ENCODE results near the gene PLXNA4.

The PLXNA4 gene

GRCh38 chr7:132417103-132417906 lies 159.0 kb downstream of the PLXNA4 start:
- no peak for DNase-seq (ENCODE audit: low spot score)

DNA sequence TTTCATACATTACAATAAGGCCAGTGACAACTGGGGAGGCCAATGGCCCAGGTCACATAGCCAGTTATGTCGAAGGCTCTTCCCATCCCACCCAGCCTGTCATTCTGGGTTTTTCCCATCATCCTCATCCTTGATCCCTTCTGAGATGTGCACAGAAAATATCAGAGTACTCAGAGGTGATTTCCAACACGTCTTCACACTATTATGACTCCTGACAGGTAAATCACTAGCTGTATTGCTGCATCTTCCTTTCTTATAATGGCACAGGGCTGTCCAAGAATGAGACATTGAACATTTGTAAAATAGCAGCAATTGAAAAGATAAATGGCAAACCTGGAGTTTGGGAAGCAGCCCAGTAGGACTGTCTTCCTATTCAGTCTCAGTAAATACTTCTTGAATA lies 159.9 kb downstream of the PLXNA4 start:
- DNase-seq (ENCODE audit: low spot score): no peak

GRCh38 chr7:132415259-132415658 lies 161.0 kb downstream of the PLXNA4 start:
- no peak for DNase-seq (ENCODE audit: low spot score)

DNA sequence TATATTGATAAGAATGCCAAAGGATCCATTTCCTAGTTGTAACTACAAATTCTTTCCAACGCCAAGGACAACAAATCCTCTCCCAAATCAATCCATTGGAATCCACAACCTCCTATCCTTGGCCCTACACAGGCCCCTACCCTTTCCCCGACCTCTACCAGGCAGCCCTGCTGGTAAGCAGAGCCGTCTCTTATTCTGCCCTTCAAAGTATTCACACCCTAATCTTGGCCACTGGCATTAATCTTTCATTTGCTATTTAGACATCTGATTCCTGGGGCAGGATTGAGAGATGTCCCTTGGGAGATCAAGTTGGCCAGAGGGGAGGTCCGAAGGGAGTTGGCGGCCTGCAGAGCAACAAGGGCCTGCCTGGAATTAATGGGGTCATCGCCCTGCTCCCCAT lies 161.4 kb downstream of the PLXNA4 start:
- DNase-seq (ENCODE audit: low spot score): no peak

GRCh38 chr7:132412435-132412834 lies 163.8 kb downstream of the PLXNA4 start:
- no peak for DNase-seq (ENCODE audit: low spot score)

- DNase-seq (ENCODE audit: low spot score): no peak
These were observed 165.3 kb downstream of the PLXNA4 start for GRCh38 chr7:132410861-132411541.

- no peak for DNase-seq (ENCODE audit: low spot score)
These were observed 165.9 kb downstream of the PLXNA4 start for GRCh38 chr7:132410385-132410784.

DNA sequence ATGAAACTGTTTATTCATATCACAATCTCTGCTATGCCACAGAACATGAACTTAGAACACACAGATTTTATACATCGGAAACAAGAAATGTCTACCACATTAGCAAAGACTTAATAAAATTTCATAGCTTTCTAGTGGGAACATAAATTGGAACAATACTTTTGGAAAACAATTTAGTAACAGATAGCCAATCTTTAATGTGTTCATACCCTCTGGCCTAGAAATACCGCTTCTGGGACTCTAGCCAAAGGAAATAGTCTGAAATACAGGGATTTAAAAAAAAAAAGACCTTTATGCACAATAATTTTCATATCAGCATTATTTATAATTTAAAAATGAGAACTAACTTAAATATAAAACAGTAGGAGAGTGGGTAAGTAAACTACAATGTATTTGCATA lies 168.5 kb downstream of the PLXNA4 start:
- DNase-seq (ENCODE audit: low spot score): no peak

- DNase-seq (ENCODE audit: low spot score): no peak
These were observed 170.2 kb downstream of the PLXNA4 start for GRCh38 chr7:132406039-132406438.

- DNase-seq (ENCODE audit: low spot score): no peak
These were observed 172.0 kb downstream of the PLXNA4 start for GRCh38 chr7:132404261-132404660.

GRCh38 chr7:132403465-132404110 lies 172.7 kb downstream of the PLXNA4 start:
- DNase-seq (ENCODE audit: low spot score): no peak

DNA sequence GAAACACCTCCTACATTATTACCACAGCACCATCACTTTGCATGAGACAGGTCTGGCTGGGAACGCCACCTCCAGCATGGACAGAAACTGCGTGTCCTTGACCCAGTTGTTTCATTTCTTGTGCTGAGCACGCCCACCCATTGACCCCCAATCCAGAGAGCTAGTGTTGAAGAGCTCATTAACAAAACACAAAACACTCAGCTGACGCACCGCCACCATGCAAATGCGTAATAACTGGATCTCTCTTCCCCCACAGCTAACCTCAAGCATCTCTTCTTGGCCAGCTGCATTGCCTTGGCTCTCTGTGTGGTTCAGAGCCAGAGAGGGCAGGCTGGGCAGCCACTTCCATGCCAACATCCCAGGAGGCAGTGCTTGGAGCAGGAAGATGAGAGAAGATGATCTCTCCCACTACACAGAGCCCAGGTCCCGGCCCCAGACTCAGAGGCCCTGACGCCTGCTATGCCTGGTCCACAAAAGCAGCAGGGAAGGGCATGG lies 173.5 kb downstream of the PLXNA4 start:
- DNase-seq (ENCODE audit: low spot score): no peak

- DNase-seq (ENCODE audit: low spot score): no peak
These were observed 174.2 kb downstream of the PLXNA4 start for GRCh38 chr7:132402096-132402495.

DNA sequence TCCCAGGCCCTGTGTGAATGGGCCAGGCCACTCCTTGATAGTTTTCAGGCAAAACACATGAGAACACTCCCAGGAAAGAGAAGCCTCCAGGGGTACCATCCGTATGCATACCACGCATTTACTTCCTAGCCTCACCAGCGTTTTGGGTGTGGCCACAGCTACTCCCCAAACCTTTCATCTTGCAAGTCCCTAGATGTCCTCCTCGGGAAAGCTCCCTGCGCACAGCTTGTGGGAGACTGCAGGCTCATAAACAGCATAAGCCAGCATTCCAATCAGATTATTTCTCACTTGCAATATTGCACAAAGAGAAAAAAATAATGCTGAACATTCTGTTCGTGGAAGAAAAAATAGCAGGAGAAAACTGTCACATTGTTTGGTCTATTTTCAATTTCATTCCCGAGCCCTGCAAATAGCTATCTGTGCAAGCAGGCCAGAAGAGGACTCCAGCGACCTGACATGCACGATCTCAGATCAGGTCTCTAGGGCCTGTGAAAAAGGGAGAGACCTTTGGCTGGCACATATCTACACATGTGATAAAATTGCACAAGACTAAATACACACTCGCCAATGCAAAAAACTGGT lies 175.6 kb downstream of the PLXNA4 start:
- no peak for DNase-seq (ENCODE audit: low spot score)

DNA sequence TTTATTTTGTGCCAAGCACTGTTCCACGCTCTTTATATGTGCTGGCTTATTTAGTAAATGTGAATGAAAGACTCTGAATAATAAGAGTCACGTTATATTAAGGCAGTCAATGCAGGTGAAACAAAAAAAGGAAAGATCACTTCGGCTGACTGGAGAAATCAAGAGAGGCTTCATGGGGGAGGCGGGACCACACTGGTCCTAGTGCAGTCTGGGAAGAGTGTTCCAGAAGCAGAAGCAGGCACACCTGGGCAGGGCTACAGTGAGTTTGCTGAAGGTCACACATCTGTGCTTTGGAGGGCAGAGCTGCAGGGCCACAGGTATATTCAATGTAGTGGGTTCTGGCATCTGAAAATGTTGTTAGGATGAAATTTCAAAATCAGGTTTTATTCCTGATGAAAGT lies 176.9 kb downstream of the PLXNA4 start:
- DNase-seq (ENCODE audit: low spot score): no peak

DNA sequence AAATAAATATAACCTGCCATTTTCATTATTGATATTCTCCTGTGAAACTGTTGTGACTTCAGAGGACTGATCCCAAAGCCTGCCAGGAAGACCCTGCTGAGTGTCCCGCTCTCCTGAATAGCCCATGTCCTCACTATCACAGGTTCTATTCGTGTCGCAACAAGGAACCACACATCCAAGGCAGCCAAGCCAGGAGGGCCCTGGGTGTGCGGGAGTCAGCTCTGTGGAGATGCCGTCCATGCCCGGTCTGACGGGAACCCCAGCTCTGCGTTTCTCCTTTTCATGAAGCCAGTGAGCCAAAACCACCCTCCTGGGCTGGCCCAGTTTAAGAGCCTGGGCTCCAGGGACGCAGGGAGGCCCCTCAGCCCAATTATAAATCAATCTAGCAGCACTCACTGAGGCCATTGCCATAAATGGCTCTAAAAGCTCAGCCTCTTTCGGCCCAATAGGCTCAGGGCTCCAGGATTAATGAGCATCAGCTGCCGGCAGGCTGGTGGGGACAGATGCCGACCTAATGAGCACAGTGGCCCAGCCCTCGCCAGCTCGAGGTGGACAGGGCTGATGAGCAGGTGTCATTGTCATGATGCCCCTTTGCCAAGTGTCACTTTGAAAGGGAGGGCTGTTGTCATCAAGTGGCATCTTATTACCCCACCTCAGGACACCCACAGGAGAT lies 177.9 kb downstream of the PLXNA4 start:
- no peak for DNase-seq (ENCODE audit: low spot score)

- no peak for DNase-seq (ENCODE audit: low spot score)
These were observed 179.2 kb downstream of the PLXNA4 start for GRCh38 chr7:132397070-132397469.

DNA sequence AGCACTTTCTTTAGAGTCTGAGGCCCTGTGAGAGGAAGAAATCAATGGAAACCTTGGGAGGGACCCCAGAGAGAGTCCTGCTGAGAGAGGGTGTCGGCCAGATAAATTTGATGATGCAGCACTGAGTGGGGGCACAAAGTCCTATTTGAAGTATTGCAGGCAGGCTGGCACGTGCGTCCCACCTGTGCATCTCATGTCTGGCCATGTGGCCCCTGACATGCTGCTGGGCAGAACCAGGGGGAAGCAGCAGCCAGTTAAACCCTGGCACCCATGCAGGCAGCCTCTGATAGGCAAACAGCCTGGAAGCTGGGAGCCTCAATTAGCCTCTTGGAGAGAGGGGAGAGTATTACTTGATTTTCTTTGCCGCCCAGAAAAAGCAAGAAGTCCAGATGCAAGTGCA lies 180.9 kb downstream of the PLXNA4 start:
- no peak for DNase-seq (ENCODE audit: low spot score)

- DNase-seq (ENCODE audit: low spot score): no peak
These were observed 181.7 kb downstream of the PLXNA4 start for GRCh38 chr7:132394283-132395198.

- no peak for DNase-seq (ENCODE audit: low spot score)
These were observed 182.4 kb downstream of the PLXNA4 start for GRCh38 chr7:132393789-132394261.

- no peak for DNase-seq (ENCODE audit: low spot score)
These were observed 183.6 kb downstream of the PLXNA4 start for GRCh38 chr7:132392713-132393112.
